ENCODE measurements around the gene MARCKSL1.
A peak's percentile ranks its signal among the peaks of the same experiment; 100 is the strongest.
"Not testable (repeated sequence)": the region's sequence is repeated elsewhere in the genome, so short reads cannot be mapped to it uniquely, and the experiment has no call there.

MARCKSL1 gene

GRCh38 chr1:32333251-32333963 lies 2.6 kb downstream of the MARCKSL1 start:
- no peak for DNase-seq (ENCODE audit: low read depth in 2 of 2)

- no peak for DNase-seq (ENCODE audit: low read depth in 2 of 2)
Observed at GRCh38 chr1:32332290-32333079, 3.5 kb downstream of the MARCKSL1 start.

- no peak for DNase-seq (ENCODE audit: low read depth in 2 of 2)
Observed at GRCh38 chr1:32331549-32331948, 4.5 kb downstream of the MARCKSL1 start.

GRCh38 chr1:32330558-32331151 lies 5.4 kb downstream of the MARCKSL1 start:
- DNase-seq (ENCODE audit: low read depth in 2 of 2): no peak

- DNase-seq (ENCODE audit: low read depth in 2 of 2): no peak
Observed at GRCh38 chr1:32329931-32330466, 6.0 kb downstream of the MARCKSL1 start.

- no peak for DNase-seq (ENCODE audit: low read depth in 2 of 2)
Observed at GRCh38 chr1:32327204-32327603, 8.8 kb downstream of the MARCKSL1 start.

GRCh38 chr1:32321712-32322291 lies 14.2 kb downstream of the MARCKSL1 start:
- no peak for DNase-seq (ENCODE audit: low read depth in 2 of 2)

- DNase-seq (ENCODE audit: low read depth in 2 of 2): no peak
Observed at GRCh38 chr1:32318127-32318869, 17.7 kb downstream of the MARCKSL1 start.

GRCh38 chr1:32316903-32317277 lies 19.1 kb downstream of the MARCKSL1 start:
- no peak for DNase-seq (ENCODE audit: low read depth in 2 of 2)

GRCh38 chr1:32311709-32312393 lies 24.2 kb downstream of the MARCKSL1 start:
- no peak for DNase-seq (ENCODE audit: low read depth in 2 of 2)

- DNase-seq (ENCODE audit: low read depth in 2 of 2): no peak
Observed at GRCh38 chr1:32309960-32310359, 26.1 kb downstream of the MARCKSL1 start.

GRCh38 chr1:32307324-32307723 lies 28.7 kb downstream of the MARCKSL1 start:
- no peak for DNase-seq (ENCODE audit: low read depth in 2 of 2)

GRCh38 chr1:32305310-32305709 lies 30.7 kb downstream of the MARCKSL1 start:
- DNase-seq (ENCODE audit: low read depth in 2 of 2): no peak

GRCh38 chr1:32303997-32304622 lies 31.9 kb downstream of the MARCKSL1 start:
- DNase-seq (ENCODE audit: low read depth in 2 of 2): no peak

- DNase-seq (ENCODE audit: low read depth in 2 of 2): no peak
Observed at GRCh38 chr1:32303358-32303757, 32.7 kb downstream of the MARCKSL1 start.

GRCh38 chr1:32299327-32299726 lies 36.7 kb downstream of the MARCKSL1 start:
- no peak for DNase-seq (ENCODE audit: low read depth in 2 of 2)

GRCh38 chr1:32298211-32298610 lies 37.8 kb downstream of the MARCKSL1 start:
- not testable (repeated sequence) for DNase-seq (ENCODE audit: low read depth in 2 of 2)

GRCh38 chr1:32291708-32292538 lies 44.1 kb downstream of the MARCKSL1 start, which contains the start of gene HDAC1:
Gene HDAC1, plus strand, starts transcription at chr1:32292083. Its CDS starts 87 bp downstream, at chr1:32292170.
- DNase-seq (ENCODE audit: low read depth in 2 of 2): peak; percentile 97

- DNase-seq (ENCODE audit: low read depth in 2 of 2): no peak
Observed at GRCh38 chr1:32291145-32291707, 44.8 kb downstream of the MARCKSL1 start.

Measured in stimulated activated CD4-positive, alpha-beta T cell treated with anti-CD3 and anti-CD28 coated beads, Interleukin-15, amount 100 ng/mL, for 48 hours (primary cell).